ENCODE results near the gene BOLA2B. TPM values are rescaled to one million over a fixed set of nuclear protein-coding genes. Genes with fewer than 3 reads are reported as not detected.

Gene BOLA2B
- total and polyA plus RNA-seq, 2 of the 4 experiments (the other 2 are of a cell fraction), result 121 to 301 TPM

DNA sequence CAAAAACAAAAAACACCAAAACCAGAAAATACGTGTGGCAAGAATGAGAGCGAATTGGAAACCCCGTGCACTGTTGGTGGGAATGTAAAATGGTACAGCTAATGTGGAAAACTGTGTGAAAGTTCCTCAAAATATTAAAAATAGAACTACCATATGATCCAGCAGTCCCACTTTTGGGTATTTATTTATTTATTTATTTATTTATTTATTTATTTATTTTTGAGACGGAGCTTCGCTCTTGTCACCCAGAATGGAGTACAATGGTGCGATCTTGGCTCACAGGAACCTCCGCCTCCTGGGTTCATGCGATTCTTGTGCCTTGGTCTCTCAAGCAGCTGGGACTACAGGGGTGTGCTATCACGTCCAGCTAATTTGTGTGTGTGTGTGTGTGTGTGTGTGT lies 40.9 kb downstream of the BOLA2B start:
- H3K4me3 ChIP-seq (ENCODE audit: insufficient read depth, low read depth, low read length), result no peak overlapping the region
- H4K20me1 ChIP-seq (ENCODE audit: insufficient read depth, low read length), result no peaks in the 10 kb centered on the region
- no peak overlapping the region for H3K14ac ChIP-seq (replicated peaks; ENCODE audit: low read depth, low read length)
- H4K5ac ChIP-seq (ENCODE audit: low read depth, low read length), result no peak overlapping the region
- H2AK5ac ChIP-seq (ENCODE audit: low read depth, low read length), result no peak overlapping the region
- no peak overlapping the region for H2BK20ac ChIP-seq (ENCODE audit: low read depth, low read length)
- H2AK9ac ChIP-seq (replicated peaks; ENCODE audit: low read depth, low read length, poor library complexity), result no peak overlapping the region
- no peak overlapping the region for H3K9ac ChIP-seq (ENCODE audit: low read depth, low read length)
- no peak overlapping the region for H2AFZ ChIP-seq (replicated peaks; ENCODE audit: low read length, poor library complexity)
- no peak overlapping the region for H3K4me2 ChIP-seq (ENCODE audit: low read depth, low read length)
- dilution Hi-C loops (cut with HindIII; ENCODE audit: low sequenced_read_pairs, unreplicated experiment) (no loop called here), in situ Hi-C loops (cut with MboI; ENCODE audit: low sequenced_read_pairs) (loop anchor here (5.0 kb wide), 1 partner anchor 55 kb away; the partner anchor contains the start of gene YPEL3), intact Hi-C loops (cut with micrococcal nuclease) (no loop called here)
- no peak overlapping the region for H3K27ac ChIP-seq (ENCODE audit: insufficient read depth, low read length)
- no TSS peak for BruUV-seq (replicated peaks)
- H3K4me1 ChIP-seq (ENCODE audit: control insufficient read depth, insufficient read depth, low read length), result no peaks in the 10 kb centered on the region
- no peak overlapping the region for H4K8ac ChIP-seq (ENCODE audit: low read depth in 2 of 2, low read length in 2 of 2)
- H2BK120ac ChIP-seq (ENCODE audit: low read depth, low read length), result no peak overlapping the region
- no peaks in the 10 kb centered on the region for H3K36me3 ChIP-seq (ENCODE audit: control insufficient read depth, insufficient read depth, low read length)
- no peak overlapping the region for H2BK5ac ChIP-seq (ENCODE audit: low read depth, low read length, poor library complexity, severe bottlenecking)
- DNase-seq (no peak), ATAC-seq (ENCODE audit: low read depth) (no peak)
- POLR2A ChIA-PET (ENCODE audit: unreplicated experiment), result no interaction called here
- no peak overlapping the region for H2BK15ac ChIP-seq (ENCODE audit: low read depth, low read length)
- H3K79me1 ChIP-seq (ENCODE audit: low read depth in 1 of 2, low read length in 2 of 2), result no peaks in the 10 kb centered on the region
- no peak overlapping the region for H3K4ac ChIP-seq (ENCODE audit: low read depth, low read length)
- no peak overlapping the region for H3K23ac ChIP-seq (ENCODE audit: low read depth, low read length)
- H3K27me3 ChIP-seq (ENCODE audit: control insufficient read depth, insufficient read depth, low read length), result no peaks in the 10 kb centered on the region; the same call in 1 of the 2 replicates
- H3K18ac ChIP-seq (ENCODE audit: low read depth, low read length), result no peak overlapping the region
- WGBS, 2 experiments (ENCODE audit: extremely low coverage in 2 of 2, insufficient read length in 1 of 2), result no CpG with 5 or more reads among the region's 9 CpGs
- H3K9me3 ChIP-seq (ENCODE audit: control insufficient read depth, insufficient read depth, low read length), result peaks cover 10% of the 10 kb centered on the region
- H3K56ac ChIP-seq (ENCODE audit: extremely low read depth, insufficient read depth, low read length), result no peak overlapping the region
- TF ChIP-seq, protein P1, sequence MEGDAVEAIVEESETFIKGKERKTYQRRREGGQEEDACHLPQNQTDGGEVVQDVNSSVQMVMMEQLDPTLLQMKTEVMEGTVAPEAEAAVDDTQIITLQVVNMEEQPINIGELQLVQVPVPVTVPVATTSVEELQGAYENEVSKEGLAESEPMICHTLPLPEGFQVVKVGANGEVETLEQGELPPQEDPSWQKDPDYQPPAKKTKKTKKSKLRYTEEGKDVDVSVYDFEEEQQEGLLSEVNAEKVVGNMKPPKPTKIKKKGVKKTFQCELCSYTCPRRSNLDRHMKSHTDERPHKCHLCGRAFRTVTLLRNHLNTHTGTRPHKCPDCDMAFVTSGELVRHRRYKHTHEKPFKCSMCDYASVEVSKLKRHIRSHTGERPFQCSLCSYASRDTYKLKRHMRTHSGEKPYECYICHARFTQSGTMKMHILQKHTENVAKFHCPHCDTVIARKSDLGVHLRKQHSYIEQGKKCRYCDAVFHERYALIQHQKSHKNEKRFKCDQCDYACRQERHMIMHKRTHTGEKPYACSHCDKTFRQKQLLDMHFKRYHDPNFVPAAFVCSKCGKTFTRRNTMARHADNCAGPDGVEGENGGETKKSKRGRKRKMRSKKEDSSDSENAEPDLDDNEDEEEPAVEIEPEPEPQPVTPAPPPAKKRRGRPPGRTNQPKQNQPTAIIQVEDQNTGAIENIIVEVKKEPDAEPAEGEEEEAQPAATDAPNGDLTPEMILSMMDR (conservative IDR thresholded peaks at IDR 0.05; ENCODE audit: low read depth, low read length), result no peak
- TF ChIP-seq FOS (IDR thresholded peaks at IDR 0.05; ENCODE audit: low read depth, low read length), result no peak
- no peak for TF ChIP-seq CHD1 (IDR thresholded peaks at IDR 0.05; ENCODE audit: low read depth, low read length)
- TF ChIP-seq POLR2A (IDR thresholded peaks at IDR 0.05; ENCODE audit: low read depth, low read length), result no peak
- TF ChIP-seq CEBPB (IDR thresholded peaks at IDR 0.05; ENCODE audit: low read depth, low read length), result no peak
- TF ChIP-seq RCOR1 (IDR thresholded peaks at IDR 0.05; ENCODE audit: insufficient replicate concordance, low read length), result no peak
- TF ChIP-seq RAD21 (IDR thresholded peaks at IDR 0.05; ENCODE audit: low read length), result no peak
- TF ChIP-seq, protein P2, sequence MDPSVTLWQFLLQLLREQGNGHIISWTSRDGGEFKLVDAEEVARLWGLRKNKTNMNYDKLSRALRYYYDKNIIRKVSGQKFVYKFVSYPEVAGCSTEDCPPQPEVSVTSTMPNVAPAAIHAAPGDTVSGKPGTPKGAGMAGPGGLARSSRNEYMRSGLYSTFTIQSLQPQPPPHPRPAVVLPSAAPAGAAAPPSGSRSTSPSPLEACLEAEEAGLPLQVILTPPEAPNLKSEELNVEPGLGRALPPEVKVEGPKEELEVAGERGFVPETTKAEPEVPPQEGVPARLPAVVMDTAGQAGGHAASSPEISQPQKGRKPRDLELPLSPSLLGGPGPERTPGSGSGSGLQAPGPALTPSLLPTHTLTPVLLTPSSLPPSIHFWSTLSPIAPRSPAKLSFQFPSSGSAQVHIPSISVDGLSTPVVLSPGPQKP (IDR thresholded peaks at IDR 0.05; ENCODE audit: borderline replicate concordance, low read depth, low read length), result no peak
- no peak for TF ChIP-seq RFX5 (IDR thresholded peaks at IDR 0.05; ENCODE audit: low read depth, low read length)
- no peak for TF ChIP-seq SMC3 (IDR thresholded peaks at IDR 0.05; ENCODE audit: low read depth, low read length)
- no peak for TF ChIP-seq BHLHE40 (IDR thresholded peaks at IDR 0.05; ENCODE audit: low read depth, low read length)
- no peak for TF ChIP-seq MAFK (IDR thresholded peaks at IDR 0.05; ENCODE audit: low read depth, low read length)
- TF ChIP-seq, protein P3, sequence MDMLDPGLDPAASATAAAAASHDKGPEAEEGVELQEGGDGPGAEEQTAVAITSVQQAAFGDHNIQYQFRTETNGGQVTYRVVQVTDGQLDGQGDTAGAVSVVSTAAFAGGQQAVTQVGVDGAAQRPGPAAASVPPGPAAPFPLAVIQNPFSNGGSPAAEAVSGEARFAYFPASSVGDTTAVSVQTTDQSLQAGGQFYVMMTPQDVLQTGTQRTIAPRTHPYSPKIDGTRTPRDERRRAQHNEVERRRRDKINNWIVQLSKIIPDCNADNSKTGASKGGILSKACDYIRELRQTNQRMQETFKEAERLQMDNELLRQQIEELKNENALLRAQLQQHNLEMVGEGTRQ (IDR thresholded peaks at IDR 0.05; ENCODE audit: low read depth, low read length), result no peak
- TF ChIP-seq MXI1 (IDR thresholded peaks at IDR 0.05; ENCODE audit: borderline replicate concordance, low read depth, low read length), result no peak
- no peak for TF ChIP-seq NFE2L2 (IDR thresholded peaks at IDR 0.05; ENCODE audit: low read depth, low read length)
- H3K9me1 ChIP-seq (ENCODE audit: insufficient read depth, low read length), result no peaks in the 10 kb centered on the region
- no peak overlapping the region for H4K91ac ChIP-seq (ENCODE audit: insufficient read depth, low read depth, low read length)
- CTCF ChIA-PET, result no interaction called here

Data from IMR-90 (cell line).